IMR-90 (cell line): ENCODE measurements around the gene SPATS2L. TPM values are rescaled to one million over a fixed set of nuclear protein-coding genes. Genes with fewer than 3 reads are reported as not detected.

Experiments used
- ATAC-seq: fragments of 200-7000 bp; cut with Tn5 transposase; 2 replicates; pipeline ENCODE4 v1.9.1; 2020; ENCODE audit warnings: low read depth, mild to moderate bottlenecking, moderate library complexity
- BruUV-seq: library from RNA; stranded (reverse); fragments of 400-500 nt; replicated peaks from 2 replicates; lab custom pipeline; 2021; lab: Mats Ljungman, UMichigan
- CTCF ChIA-PET: fragments of 300-600 bp; formaldehyde crosslinking; extraction: SDS; loops from one replicate; lab custom pipeline; 2021; ENCODE audit warnings: antibody characterized with exemption; lab: Yijun Ruan, JAX
- POLR2A ChIA-PET: fragments of 300-600 bp; sonication (Branson Sonifier 250); formaldehyde crosslinking; loops from one replicate; lab custom pipeline; 2022; ENCODE audit warnings: antibody characterized with exemption; ENCODE audit not compliant: unreplicated experiment; lab: Charles Lee
- DNase-seq: peaks from one replicate; pipeline ENCODE4 v3.0.0; 2013
- H2AFZ ChIP-seq: replicated peaks from 2 replicates; pipeline ENCODE3; 2013; ENCODE audit warnings: low read length, mild to moderate bottlenecking; ENCODE audit not compliant: poor library complexity
- H2AK5ac ChIP-seq: 2 replicates; pipeline ENCODE4 v1.6.1; 2013; ENCODE audit warnings: low read depth, low read length, inconsistent platforms
- H2AK9ac ChIP-seq: replicated peaks from 2 replicates; pipeline ENCODE3; 2013; ENCODE audit warnings: mild to moderate bottlenecking, low read depth, low read length, moderate library complexity; ENCODE audit not compliant: poor library complexity
- H2BK120ac ChIP-seq: 2 replicates; pipeline ENCODE4 v1.6.1; 2013; ENCODE audit warnings: low read depth, low read length, inconsistent platforms
- H2BK15ac ChIP-seq: 3 replicates; pipeline ENCODE4 v1.6.1; 2013; ENCODE audit warnings: low read depth, low read length, inconsistent platforms
- H2BK20ac ChIP-seq: 2 replicates; pipeline ENCODE4 v1.6.1; 2013; ENCODE audit warnings: low read depth, mild to moderate bottlenecking, inconsistent platforms, low read length, moderate library complexity
- H2BK5ac ChIP-seq: 2 replicates; pipeline ENCODE4 v1.6.1; 2013; ENCODE audit warnings: mild to moderate bottlenecking, low read depth, low read length, inconsistent platforms; ENCODE audit not compliant: poor library complexity, severe bottlenecking
- H3K14ac ChIP-seq: replicated peaks from 2 replicates; pipeline ENCODE4 v1.6.1; 2013; ENCODE audit warnings: low read depth, low read length, inconsistent platforms
- H3K18ac ChIP-seq: 2 replicates; pipeline ENCODE4 v1.6.1; 2013; ENCODE audit warnings: low read depth, low read length, control low read depth
- H3K23ac ChIP-seq: 2 replicates; pipeline ENCODE4 v1.6.1; 2013; ENCODE audit warnings: low read depth, low read length, inconsistent platforms
- H3K27ac ChIP-seq: 2 replicates; pipeline ENCODE4 v1.5.1; 2013; ENCODE audit warnings: mild to moderate bottlenecking, control low read depth, low read length; ENCODE audit not compliant: insufficient read depth
- H3K27me3 ChIP-seq: 2 replicates; pipeline ENCODE4 v1.6.1; 2013; ENCODE audit warnings: low read length; ENCODE audit not compliant: control insufficient read depth, insufficient read depth
- H3K36me3 ChIP-seq: 2 replicates; pipeline ENCODE4 v1.6.1; 2013; ENCODE audit warnings: low read length, mixed read lengths; ENCODE audit not compliant: control insufficient read depth, insufficient read depth
- H3K4ac ChIP-seq: 2 replicates; pipeline ENCODE4 v1.6.1; 2013; ENCODE audit warnings: low read depth, low read length, inconsistent platforms
- H3K4me1 ChIP-seq: 2 replicates; pipeline ENCODE4 v1.6.1; 2013; ENCODE audit warnings: low read length, mixed read lengths; ENCODE audit not compliant: control insufficient read depth, insufficient read depth
- H3K4me2 ChIP-seq: 2 replicates; pipeline ENCODE4 v1.6.1; 2013; ENCODE audit warnings: low read depth, mild to moderate bottlenecking, control low read depth, low read length, moderate library complexity
- H3K4me3 ChIP-seq: 2 replicates; pipeline ENCODE4 v1.5.1; 2013; ENCODE audit warnings: low read depth, mild to moderate bottlenecking, control low read depth, low read length, moderate library complexity; ENCODE audit not compliant: insufficient read depth
- H3K56ac ChIP-seq: 2 replicates; pipeline ENCODE4 v1.6.1; 2013; ENCODE audit warnings: low read length, inconsistent platforms; ENCODE audit not compliant: insufficient read depth; ENCODE audit errors: extremely low read depth
- H3K79me1 ChIP-seq, 2 experiments: 2 replicates each; pipeline ENCODE4 v1.6.1; 2013; ENCODE audit warnings: low read length in 2 of 2, inconsistent platforms in 1 of 2, low read depth in 1 of 2
- H3K9ac ChIP-seq: 2 replicates; pipeline ENCODE4 v1.6.1; 2013; ENCODE audit warnings: low read depth, low read length, control low read depth
- H3K9me1 ChIP-seq: 2 replicates; pipeline ENCODE4 v1.6.1; 2013; ENCODE audit warnings: low read length, inconsistent platforms; ENCODE audit not compliant: insufficient read depth
- H3K9me3 ChIP-seq: 2 replicates; pipeline ENCODE4 v1.6.1; 2013; ENCODE audit warnings: low read length; ENCODE audit not compliant: control insufficient read depth, insufficient read depth
- H4K20me1 ChIP-seq: 2 replicates; pipeline ENCODE4 v1.6.1; 2013; ENCODE audit warnings: low read length, inconsistent platforms; ENCODE audit not compliant: insufficient read depth
- H4K5ac ChIP-seq: 2 replicates; pipeline ENCODE4 v1.6.1; 2013; ENCODE audit warnings: mild to moderate bottlenecking, low read depth, low read length, control low read depth
- H4K8ac ChIP-seq, 2 experiments: 2 replicates each; pipeline ENCODE4 v1.6.1; 2013; ENCODE audit warnings: low read depth in 2 of 2, low read length in 2 of 2, control low read depth in 1 of 2, inconsistent platforms in 1 of 2
- H4K91ac ChIP-seq: 2 replicates; pipeline ENCODE4 v1.6.1; 2013; ENCODE audit warnings: low read depth, low read length, inconsistent platforms; ENCODE audit not compliant: insufficient read depth
- CEBPB ChIP-seq: IDR thresholded peaks from 2 replicates; pipeline ENCODE4 v1.6.1; 2012; ENCODE audit warnings: low read depth, low read length, improper control_type of control experiment
- CTCF ChIP-seq: conservative IDR thresholded peaks from 2 replicates; pipeline ENCODE4 v1.5.1; 2012; ENCODE audit warnings: mild to moderate bottlenecking, low read depth, low read length, improper control_type of control experiment
- WGBS, 2 experiments: methylation state at CpG; one replicate each; pipeline versions ENCODE4 v1.1.5 to v1.1.7; 2013; ENCODE audit warnings: missing lambda C conversion rate in 2 of 2; ENCODE audit not compliant: insufficient read length in 1 of 2; ENCODE audit errors: extremely low coverage in 2 of 2; 5-methylcytosine and 5-hydroxymethylcytosine counted together
- dilution Hi-C: fragments of 300-500 bp; cut with HindIII; formaldehyde crosslinking; loops from one replicate; pipeline ENCODE4 v1.14.3; 2018; ENCODE audit warnings: low sequenced_read_pairs; ENCODE audit not compliant: unreplicated experiment
- in situ Hi-C: fragments of 300-500 bp; cut with MboI; formaldehyde crosslinking; loops from 3 replicates; pipeline ENCODE4 v1.14.3; 2019; ENCODE audit warnings: low sequenced_read_pairs, inconsistent platforms, mixed read lengths
- intact Hi-C: fragments of 100-400 bp; cut with micrococcal nuclease; formaldehyde crosslinking; loops from 2 replicates; pipeline ENCODE4 v1.10.0; 2022
- polyA plus RNA-seq, 3 experiments: library from polyadenylated mRNA; depleted of rRNA; stranded (reverse); fragments of >200 nt; gene quantifications; 2 replicates each; pipeline ENCODE4 v1.2.3, GENCODE V29; 2012; ENCODE audit warnings: low replicate concordance in 1 of 3
- total RNA-seq: library from RNA; depleted of rRNA; stranded (reverse); fragments of >200 nt; gene quantifications from 2 replicates; pipeline ENCODE4 v1.2.3, GENCODE V29; 2012
- TF ChIP-seq, protein P1 (sequence below): fragments of 150-350 bp; IDR thresholded peaks from 2 replicates; pipeline ENCODE4 v1.6.1; 2016; ENCODE audit warnings: low read depth, mild to moderate bottlenecking, low read length, moderate library complexity, borderline replicate concordance

The SPATS2L gene
- total and polyA plus RNA-seq, 2 of the 4 experiments (the other 2 are of a cell fraction) = 118 to 155 TPM

DNA sequence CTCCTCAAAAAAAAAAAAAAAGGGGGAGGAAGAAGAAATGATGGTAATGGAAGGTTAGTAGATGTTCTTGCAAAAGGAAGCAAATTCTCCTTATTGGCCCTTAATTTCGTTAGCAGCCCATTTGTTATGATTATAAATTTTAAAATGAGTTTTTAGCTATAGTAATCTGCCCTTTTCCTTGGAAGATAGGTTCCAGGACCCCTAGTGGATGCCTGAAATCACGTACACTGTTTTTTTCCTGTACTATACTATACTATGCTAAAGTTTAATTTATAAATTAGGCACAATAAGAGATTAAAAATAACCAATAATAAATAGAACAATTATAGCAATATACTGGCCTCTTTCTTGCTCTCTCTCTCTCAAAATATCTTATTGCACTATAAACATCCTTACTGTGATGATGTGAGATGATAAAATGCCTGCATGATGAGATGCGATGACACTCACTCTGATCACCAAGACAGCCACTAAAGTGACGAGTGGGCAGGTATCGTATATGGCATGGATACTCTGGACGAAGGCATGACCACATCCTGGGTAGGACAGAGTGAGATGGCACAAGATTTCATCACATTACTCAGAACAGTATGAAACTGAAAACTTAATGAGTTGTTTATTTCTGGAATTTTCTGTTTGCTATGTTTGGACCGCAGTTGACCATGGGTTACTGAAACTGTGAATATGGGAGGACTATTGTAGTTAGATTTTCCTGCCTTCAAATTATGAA lies 116.2 kb downstream of the SPATS2L start:
- Histone ChIP-seq H3K4me1 (no peaks in the 10 kb centered on the region; the same call in 1 of the 2 replicates), H3K18ac (no peak overlapping the region), H3K27me3 (no peaks in the 10 kb centered on the region), H4K20me1 (no peaks in the 10 kb centered on the region), H2BK15ac (no peak overlapping the region), H2AFZ (no peak overlapping the region), H2AK9ac (no peak overlapping the region), H2BK20ac (no peak overlapping the region), H3K56ac (no peak overlapping the region), H3K14ac (no peak overlapping the region), H3K4ac (peak overlapping the region; percentile 47), H3K9me1 (peaks cover 10% of the 10 kb centered on the region), H4K8ac (no peak overlapping the region), H2BK120ac (no peak overlapping the region), H2BK5ac (no peak overlapping the region), H3K4me3 (no peak overlapping the region), H3K4me2 (no peak overlapping the region), H3K23ac (no peak overlapping the region), H4K91ac (no peak overlapping the region), H2AK5ac (peak overlapping the region; percentile 74; the same call in 1 of the 2 replicates), H3K36me3 (peaks cover 52% of the 10 kb centered on the region), H3K27ac (no peak overlapping the region), H3K9ac (no peak overlapping the region), H3K79me1 (peaks cover 33 to 60% of the 10 kb centered on the region in 2 experiments), H4K5ac (no peak overlapping the region), H3K9me3 (no peaks in the 10 kb centered on the region)
- WGBS, 2 experiments = 100% methylated on average over 1 of the region's 7 CpGs; no CpG with 5 or more reads in 1 of the 2 experiments
- DNase-seq (no peak), ATAC-seq (no peak)
- dilution Hi-C loops = no loop called here
- ChIA-PET POLR2A (no interaction called here), CTCF (interaction anchor here (0.6 to 0.8 kb wide), 2 partner anchors 11 to 23 kb away, joined by 3 to 5 read pairs; no protein-coding TSS in a partner anchor)
- TF ChIP-seq CTCF (0 out of 2 replicates have a peak, but pooled peaks have one; percentile 7), CEBPB (0 out of 2 replicates have a peak, but pooled peaks have one; percentile 21)
- TF ChIP-seq, protein P1, sequence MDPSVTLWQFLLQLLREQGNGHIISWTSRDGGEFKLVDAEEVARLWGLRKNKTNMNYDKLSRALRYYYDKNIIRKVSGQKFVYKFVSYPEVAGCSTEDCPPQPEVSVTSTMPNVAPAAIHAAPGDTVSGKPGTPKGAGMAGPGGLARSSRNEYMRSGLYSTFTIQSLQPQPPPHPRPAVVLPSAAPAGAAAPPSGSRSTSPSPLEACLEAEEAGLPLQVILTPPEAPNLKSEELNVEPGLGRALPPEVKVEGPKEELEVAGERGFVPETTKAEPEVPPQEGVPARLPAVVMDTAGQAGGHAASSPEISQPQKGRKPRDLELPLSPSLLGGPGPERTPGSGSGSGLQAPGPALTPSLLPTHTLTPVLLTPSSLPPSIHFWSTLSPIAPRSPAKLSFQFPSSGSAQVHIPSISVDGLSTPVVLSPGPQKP = no peak
- in situ Hi-C loops = no loop called here
- intact Hi-C loops = no loop called here
- BruUV-seq = no TSS peak
